ENCODE measurements around the gene C12orf57. TPM values are rescaled to one million over a fixed set of nuclear protein-coding genes. Genes with fewer than 3 reads are reported as not detected.

The C12orf57 gene
- total and polyA plus RNA-seq, 10 of the 15 experiments (the other 5 are each of a cell fraction or from before 2014, with no cell fraction given), result 64.5 to 377 (median 211) TPM

DNA sequence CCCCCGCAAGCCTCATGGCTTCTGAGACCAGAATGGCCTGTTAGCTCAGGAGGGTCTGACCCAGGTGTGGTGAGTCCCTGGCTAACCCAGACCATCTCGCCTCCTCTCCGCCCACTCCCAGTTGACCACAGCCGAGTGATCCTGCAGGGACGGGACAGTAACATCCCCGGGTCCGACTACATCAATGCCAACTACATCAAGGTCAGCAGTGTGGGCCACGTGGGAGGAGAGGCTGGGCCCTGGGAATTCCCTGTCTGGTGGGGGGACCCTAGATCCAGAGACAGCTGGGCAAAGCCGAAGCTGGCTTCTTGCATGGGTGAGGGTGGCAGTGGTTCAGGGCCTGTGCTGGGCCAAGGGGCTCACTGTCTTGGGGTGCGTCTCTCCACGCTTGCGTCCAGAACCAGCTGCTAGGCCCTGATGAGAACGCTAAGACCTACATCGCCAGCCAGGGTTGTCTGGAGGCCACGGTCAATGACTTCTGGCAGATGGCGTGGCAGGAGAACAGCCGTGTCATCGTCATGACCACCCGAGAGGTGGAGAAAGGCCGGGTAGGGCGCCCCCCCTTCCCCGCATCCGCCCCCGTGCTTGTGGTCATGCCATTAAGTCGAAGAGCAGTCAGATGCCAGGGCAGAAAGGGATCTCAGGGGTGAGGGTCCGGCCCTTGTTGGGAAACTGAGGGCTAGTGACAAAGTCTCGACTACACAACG lies 12.4 kb downstream of the C12orf57 start (continued):
- TF ChIP-seq MXI1 (IDR thresholded peaks at IDR 0.05; ENCODE audit: low read depth, low read length) (0 out of 2 replicates have a peak, but pooled peaks have one; percentile 14), KLF5 (IDR thresholded peaks at IDR 0.05; ENCODE audit: partially characterized antibody) (no peak), IKZF1 (conservative IDR thresholded peaks at IDR 0.05) (peak; percentile 36; the same call in 1 of the 2 replicates), SUZ12 (IDR thresholded peaks at IDR 0.05; ENCODE audit: unreplicated experiment) (no peak), POLR2A (IDR thresholded peaks at IDR 0.05; ENCODE audit: low read depth, low read length) (no peak), EP300 (IDR thresholded peaks at IDR 0.05; ENCODE audit: borderline replicate concordance in 1 of 2, control insufficient read depth in 1 of 2, low read depth in 2 of 2, low read length in 2 of 2) (peak in 1 of 2 experiments; percentile 20; a peak in 1 of 4 replicates), BRCA1 (IDR thresholded peaks at IDR 0.05; ENCODE audit: low read depth, low read length) (no peak), RUNX3 (IDR thresholded peaks at IDR 0.05; ENCODE audit: low read length) (no peak), PAX8 (IDR thresholded peaks at IDR 0.05) (no peak), STAT1 (conservative IDR thresholded peaks at IDR 0.05) (no peak), POLR2AphosphoS2 (IDR thresholded peaks at IDR 0.05; ENCODE audit: low read depth, low read length) (peak; percentile 22; the same call in 1 of the 2 replicates), MEF2B (IDR thresholded peaks at IDR 0.05; ENCODE audit: partially characterized antibody, poor library complexity, severe bottlenecking) (peak; percentile 30), NR2F1 (conservative IDR thresholded peaks at IDR 0.05) (peak; percentile 51; the same call in 1 of the 2 replicates), ATF7 (IDR thresholded peaks at IDR 0.05; ENCODE audit: low read depth) (peak; percentile 28; the same call in 1 of the 2 replicates), ZNF384 (IDR thresholded peaks at IDR 0.05; ENCODE audit: borderline replicate concordance, low read depth, low read length) (no peak), ZBED1 (IDR thresholded peaks at IDR 0.05; ENCODE audit: borderline replicate concordance) (no peak), GABPA (IDR thresholded peaks at IDR 0.05; ENCODE audit: low read depth) (no peak), SMAD5 (IDR thresholded peaks at IDR 0.05; ENCODE audit: low read depth) (no peak; the same call in 1 of the 2 replicates), CHD2 (IDR thresholded peaks at IDR 0.05; ENCODE audit: borderline replicate concordance, low read depth, low read length) (no peak), MYC (IDR thresholded peaks at IDR 0.05; ENCODE audit: insufficient read depth, insufficient read length, insufficient replicate concordance, low read length, severe bottlenecking) (no peak), RAD21 (IDR thresholded peaks at IDR 0.05; ENCODE audit: insufficient read depth, low read depth, low read length) (no peak)
- TF ChIP-seq, protein P1, sequence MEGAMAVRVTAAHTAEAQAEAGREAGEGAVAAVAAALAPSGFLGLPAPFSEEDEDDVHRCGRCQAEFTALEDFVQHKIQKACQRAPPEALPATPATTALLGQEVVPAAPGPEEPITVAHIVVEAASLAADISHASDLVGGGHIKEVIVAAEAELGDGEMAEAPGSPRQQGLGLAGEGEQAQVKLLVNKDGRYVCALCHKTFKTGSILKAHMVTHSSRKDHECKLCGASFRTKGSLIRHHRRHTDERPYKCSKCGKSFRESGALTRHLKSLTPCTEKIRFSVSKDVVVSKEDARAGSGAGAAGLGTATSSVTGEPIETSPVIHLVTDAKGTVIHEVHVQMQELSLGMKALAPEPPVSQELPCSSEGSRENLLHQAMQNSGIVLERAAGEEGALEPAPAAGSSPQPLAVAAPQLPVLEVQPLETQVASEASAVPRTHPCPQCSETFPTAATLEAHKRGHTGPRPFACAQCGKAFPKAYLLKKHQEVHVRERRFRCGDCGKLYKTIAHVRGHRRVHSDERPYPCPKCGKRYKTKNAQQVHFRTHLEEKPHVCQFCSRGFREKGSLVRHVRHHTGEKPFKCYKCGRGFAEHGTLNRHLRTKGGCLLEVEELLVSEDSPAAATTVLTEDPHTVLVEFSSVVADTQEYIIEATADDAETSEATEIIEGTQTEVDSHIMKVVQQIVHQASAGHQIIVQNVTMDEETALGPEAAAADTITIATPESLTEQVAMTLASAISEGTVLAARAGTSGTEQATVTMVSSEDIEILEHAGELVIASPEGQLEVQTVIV (IDR thresholded peaks at IDR 0.05; ENCODE audit: borderline replicate concordance, partially characterized antibody), result no peak
- TF ChIP-seq, protein P2, sequence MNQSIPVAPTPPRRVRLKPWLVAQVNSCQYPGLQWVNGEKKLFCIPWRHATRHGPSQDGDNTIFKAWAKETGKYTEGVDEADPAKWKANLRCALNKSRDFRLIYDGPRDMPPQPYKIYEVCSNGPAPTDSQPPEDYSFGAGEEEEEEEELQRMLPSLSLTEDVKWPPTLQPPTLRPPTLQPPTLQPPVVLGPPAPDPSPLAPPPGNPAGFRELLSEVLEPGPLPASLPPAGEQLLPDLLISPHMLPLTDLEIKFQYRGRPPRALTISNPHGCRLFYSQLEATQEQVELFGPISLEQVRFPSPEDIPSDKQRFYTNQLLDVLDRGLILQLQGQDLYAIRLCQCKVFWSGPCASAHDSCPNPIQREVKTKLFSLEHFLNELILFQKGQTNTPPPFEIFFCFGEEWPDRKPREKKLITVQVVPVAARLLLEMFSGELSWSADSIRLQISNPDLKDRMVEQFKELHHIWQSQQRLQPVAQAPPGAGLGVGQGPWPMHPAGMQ (IDR thresholded peaks at IDR 0.05; ENCODE audit: borderline replicate concordance), result no peak
- TF ChIP-seq, protein P3, sequence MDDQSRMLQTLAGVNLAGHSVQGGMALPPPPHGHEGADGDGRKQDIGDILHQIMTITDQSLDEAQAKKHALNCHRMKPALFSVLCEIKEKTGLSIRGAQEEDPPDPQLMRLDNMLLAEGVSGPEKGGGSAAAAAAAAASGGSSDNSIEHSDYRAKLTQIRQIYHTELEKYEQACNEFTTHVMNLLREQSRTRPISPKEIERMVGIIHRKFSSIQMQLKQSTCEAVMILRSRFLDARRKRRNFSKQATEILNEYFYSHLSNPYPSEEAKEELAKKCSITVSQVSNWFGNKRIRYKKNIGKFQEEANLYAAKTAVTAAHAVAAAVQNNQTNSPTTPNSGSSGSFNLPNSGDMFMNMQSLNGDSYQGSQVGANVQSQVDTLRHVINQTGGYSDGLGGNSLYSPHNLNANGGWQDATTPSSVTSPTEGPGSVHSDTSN (IDR thresholded peaks at IDR 0.05; ENCODE audit: insufficient replicate concordance, low read depth, low read length), result no peak
- TF ChIP-seq, protein P4, sequence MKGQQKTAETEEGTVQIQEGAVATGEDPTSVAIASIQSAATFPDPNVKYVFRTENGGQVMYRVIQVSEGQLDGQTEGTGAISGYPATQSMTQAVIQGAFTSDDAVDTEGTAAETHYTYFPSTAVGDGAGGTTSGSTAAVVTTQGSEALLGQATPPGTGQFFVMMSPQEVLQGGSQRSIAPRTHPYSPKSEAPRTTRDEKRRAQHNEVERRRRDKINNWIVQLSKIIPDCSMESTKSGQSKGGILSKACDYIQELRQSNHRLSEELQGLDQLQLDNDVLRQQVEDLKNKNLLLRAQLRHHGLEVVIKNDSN (IDR thresholded peaks at IDR 0.05; ENCODE audit: borderline replicate concordance, extremely low read length, insufficient read depth, low read depth, low read length), result no peak

Data from GM12878 (cell line).